Midbrain (tissue), 1 donor: ENCODE results near the gene FAM168A.

Experiments
- DNase-seq: peaks from one replicate; lab custom pipeline; 2025; lab: John Stamatoyannopoulos, UW

Gene FAM168A

GRCh38 chr11:73388265-73389133 lies 209.4 kb downstream of the FAM168A start:
- no peak for DNase-seq

GRCh38 chr11:73387594-73388264 lies 210.2 kb downstream of the FAM168A start:
- DNase-seq = no peak

DNA sequence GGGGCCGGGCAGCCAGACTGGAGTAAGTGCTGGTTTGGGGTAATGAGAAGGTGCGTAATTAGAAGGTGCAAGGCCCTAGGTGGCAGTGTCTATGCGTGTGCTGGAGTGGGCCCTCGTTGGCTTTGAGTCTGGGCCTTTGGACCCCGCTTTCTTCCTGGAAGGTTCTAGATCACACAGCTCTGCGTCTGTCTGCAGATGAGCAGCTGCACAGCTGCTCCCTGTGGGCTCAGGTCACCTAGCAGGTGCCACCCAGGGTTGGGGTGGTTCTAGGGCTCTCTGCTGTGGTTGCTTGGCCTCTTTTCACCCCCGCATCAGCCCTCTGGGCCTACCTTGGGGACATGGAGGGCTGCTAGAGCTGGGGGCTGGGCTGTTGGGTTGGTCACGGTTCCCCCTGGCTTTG lies 211.4 kb downstream of the FAM168A start:
- DNase-seq = no peak

DNA sequence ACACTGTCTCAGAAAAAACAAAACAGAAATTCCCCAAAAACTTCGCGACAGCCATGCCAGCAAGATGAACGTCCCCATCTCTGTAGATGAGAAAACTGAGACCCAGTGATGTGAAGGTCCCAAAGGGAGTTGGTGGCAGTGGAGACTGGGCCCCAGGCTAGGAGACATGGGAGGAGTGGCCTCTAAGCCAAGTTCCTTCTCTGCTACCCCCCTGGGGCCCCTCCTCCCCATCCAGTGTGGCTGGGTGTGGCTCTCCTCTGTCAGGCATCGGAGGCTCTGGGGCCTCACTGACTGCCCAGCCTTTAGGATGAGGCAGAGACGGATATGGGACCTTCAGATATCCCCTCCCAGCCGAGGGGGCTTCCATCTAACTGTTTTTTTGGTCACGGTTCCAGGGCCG lies 211.9 kb downstream of the FAM168A start:
- no peak for DNase-seq

DNA sequence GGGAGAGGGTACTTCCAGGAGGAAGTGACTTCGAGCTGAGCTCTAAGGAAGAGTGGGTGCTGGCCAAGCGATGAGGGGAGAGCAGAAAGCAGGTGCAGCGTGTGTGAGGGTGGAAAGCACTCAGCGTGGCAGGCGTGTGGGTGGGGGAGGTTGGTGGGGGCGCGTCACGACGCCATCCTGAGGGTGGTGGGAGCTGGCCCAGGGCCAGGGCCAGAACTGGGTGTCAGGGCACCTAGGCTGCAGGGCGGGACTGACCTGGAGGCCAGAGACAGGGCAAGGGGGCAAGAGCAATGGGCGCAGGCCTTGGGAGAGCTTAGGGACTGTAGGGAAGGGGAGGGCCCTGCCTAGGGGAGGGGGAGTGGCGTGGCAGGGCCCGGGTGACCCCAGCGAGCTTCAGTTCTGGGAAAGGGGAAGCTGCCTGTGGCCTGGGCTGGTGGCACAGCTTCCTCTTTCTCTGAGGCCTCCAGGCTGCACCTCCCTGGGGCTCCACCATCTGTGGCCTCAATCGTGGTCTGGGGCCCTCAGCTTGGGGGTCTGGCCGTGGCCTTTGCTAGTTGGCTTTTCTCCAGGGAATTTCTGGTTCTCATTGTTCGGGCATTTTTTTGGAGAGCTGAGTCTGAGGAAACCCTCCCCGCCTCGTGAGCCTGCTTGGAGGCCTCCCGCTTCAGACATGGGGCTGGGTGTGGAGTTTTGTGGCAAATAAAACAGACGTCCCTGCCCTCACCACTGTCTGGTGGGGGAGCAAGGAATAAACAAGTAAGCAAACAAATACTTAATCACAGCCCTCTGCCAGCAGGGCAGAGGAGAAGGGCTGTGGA lies 212.8 kb downstream of the FAM168A start:
- DNase-seq = peak; percentile 24

- no peak for DNase-seq
Observed at GRCh38 chr11:73384531-73384871, 213.4 kb downstream of the FAM168A start.

DNA sequence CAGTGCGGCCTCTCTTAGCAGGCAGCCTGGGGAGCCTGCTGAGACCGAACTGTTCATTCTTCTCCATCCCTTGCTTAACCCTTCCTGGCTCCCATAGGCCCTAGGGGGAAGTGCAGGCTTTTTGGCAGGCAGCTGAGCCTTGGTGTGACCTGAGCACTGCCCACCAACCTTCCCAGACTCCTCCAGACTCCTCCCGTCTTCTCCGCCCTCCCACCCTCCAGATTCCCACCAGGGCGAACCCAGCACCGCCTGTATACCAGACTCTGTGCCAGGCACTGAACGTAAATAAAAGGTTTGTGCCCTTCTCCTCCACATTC lies 213.8 kb downstream of the FAM168A start:
- no peak for DNase-seq

- DNase-seq = peak; percentile 41
Observed at GRCh38 chr11:73383249-73384124, 214.4 kb downstream of the FAM168A start.

- no peak for DNase-seq
Observed at GRCh38 chr11:73382747-73383146, 215.2 kb downstream of the FAM168A start.

DNA sequence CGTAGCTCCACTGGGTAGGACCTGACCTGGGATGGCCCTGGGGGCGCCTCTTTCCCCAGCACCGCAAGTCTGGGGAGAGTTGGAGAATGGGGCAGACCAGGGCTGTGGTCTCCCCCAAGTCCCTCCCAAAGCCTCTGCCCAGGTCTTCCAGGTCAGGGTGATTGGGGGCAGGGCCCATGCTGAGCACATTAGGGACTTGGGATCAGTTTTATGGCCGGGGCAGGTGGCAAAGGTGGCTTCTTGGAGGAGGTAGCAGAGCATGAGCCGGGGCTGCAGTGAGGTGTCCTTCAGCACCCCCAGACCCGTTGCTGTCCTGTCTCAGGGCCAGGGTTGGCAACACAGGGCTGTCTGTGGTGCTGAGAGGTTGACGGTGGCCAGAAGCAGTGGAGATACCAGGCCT lies 215.7 kb downstream of the FAM168A start:
- DNase-seq = no peak

DNA sequence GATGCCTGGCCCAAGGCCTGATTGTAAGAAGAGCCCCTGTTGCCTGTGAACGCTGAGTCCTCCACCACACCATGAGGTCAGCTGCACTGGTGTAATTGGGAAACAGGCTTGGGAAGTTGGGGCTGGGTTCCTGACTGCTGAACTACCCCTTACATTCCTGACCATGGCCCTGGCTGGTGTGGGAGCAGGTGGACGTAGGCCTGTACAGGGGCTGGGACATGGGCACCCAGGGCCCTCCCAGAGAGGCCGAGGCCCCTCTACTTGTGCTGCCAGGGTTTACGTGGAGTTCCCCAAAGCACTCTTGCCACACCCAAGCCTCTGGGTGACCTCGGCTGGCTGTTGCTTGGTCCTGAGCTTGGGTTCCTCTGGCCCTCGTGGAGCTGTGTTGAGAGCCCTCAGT lies 216.3 kb downstream of the FAM168A start:
- DNase-seq = no peak

DNA sequence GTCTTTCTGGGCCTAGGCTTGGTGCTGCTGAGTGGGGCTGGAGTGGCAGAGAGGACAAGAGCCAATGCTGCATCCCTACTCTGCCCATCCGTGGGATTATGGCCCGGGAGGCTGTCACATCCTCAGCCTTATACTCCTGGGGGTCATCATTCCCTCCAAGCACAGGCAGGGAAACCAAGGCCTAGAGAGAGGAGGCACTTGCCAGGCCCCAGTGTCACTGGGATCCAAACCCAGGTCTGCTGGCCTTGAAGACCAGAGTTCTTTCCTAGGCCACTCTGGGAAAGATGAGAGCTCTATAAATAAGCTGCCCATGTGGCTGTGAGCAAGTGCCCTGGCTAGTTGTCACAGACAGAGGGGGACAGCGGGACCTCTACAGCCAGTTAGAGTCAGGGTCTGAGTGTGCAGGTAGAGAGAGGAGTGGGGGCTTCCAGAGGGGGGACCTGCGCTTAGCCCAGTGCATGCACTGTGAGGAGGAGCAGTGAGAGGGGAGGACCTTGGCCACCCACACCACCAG lies 217.0 kb downstream of the FAM168A start:
- no peak for DNase-seq

GRCh38 chr11:73380331-73380730 lies 217.6 kb downstream of the FAM168A start:
- no peak for DNase-seq

- DNase-seq = no peak
Observed at GRCh38 chr11:73379189-73379880, 218.6 kb downstream of the FAM168A start.

DNA sequence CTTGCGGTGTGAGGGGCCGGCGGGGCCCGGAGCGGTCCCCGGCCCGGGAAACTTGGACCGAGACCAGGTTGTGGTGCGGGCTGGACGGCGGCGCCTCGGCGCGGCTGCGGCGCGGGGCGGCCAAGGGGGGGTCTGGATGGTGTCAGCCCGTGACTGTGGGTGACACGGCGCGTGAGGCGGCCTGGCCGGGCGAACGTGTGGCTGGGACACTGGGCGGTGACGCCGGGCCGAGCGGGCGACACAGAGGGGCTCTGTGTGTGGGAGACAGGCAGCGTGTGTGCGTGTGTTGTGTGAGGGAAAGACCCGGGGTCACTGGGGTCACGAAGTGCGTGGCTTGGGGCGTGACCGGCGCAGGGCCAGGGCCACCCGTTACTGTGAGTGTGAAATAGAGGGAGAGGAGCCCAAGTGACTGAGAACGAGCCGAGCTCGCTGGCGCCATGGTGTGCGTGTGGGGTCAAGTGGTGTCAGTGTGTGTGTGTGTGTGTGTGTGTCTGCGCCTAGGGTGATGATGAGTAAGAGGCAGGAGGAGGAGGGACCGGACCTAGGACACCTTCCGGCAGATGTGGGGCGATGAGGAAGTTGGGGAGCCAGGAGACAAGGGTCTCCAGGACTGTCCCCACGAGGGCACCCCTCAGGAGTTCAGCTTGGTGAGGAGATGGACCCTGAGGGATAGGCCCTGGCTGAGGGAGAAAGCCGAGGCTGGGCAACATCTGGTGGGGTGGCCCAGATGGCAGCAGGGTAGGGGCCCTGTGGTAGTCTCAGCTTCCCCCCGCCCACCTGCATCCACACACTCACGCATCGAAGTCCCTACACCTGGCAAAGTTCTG lies 220.9 kb downstream of the FAM168A start:
- DNase-seq = peak; percentile 55

- peak; percentile 92 for DNase-seq
Observed at GRCh38 chr11:73376160-73376802, 221.6 kb downstream of the FAM168A start, which contains the start of gene RELT. Gene RELT, plus strand, starts transcription at chr11:73376399. Its CDS starts 12,738 bp downstream, at chr11:73389137.

GRCh38 chr11:73375830-73376159 lies 222.1 kb downstream of the FAM168A start:
- no peak for DNase-seq

DNA sequence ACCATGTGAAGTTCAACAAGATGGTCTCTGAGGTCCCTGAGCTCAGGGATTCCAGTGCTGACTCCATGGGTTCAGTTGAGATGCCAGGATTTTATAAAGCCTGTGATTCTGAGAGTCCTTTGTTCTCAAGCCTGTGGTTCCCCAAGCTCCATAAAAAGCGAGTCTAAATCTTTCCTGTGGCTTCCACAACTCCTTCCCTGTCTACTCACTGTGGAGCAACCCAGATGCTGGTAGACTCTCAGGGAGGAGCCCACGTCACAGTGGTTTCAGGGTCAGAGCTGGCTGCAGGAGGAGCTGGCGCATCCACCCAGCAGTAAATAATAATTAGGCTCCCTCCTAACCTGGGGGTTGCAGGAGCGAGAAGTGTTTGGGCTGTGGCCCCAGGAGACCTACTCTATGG lies 223.8 kb downstream of the FAM168A start:
- no peak for DNase-seq

- no peak for DNase-seq
Observed at GRCh38 chr11:73372375-73372993, 225.4 kb downstream of the FAM168A start.
